Naive B cell (primary cell): ENCODE results near the gene KCNMB2. TPM values are rescaled to one million over a fixed set of nuclear protein-coding genes. Genes with fewer than 3 reads are reported as not detected.

ENCODE experiments used
- ATAC-seq, 2 donors: fragments of 150-1000 bp; cut with Tn5 transposase; 2 replicates each; pipeline ENCODE4 v1.10.0; 2021; ENCODE audit warnings: low read depth in 2 of 2, mild to moderate bottlenecking in 2 of 2, moderate library complexity in 2 of 2
- DNase-seq: peaks from one replicate; pipeline ENCODE4 v3.0.0; 2022
- H3K27ac Mint-ChIP-seq, 6 donors: one replicate each; pipeline ENCODE4 v1.8.0; 2020 to 2022; ENCODE audit warnings: mild to moderate bottlenecking in 6 of 6, mixed read lengths in 6 of 6, moderate library complexity in 5 of 6, inconsistent platforms in 2 of 6
- H3K27me3 Mint-ChIP-seq, 3 donors: one replicate each; pipeline ENCODE4 v1.8.0; 2021 to 2022; ENCODE audit warnings: mixed read lengths in 3 of 3, mild to moderate bottlenecking in 1 of 3
- H3K36me3 Mint-ChIP-seq, 2 donors: one replicate each; pipeline ENCODE4 v1.8.0; 2020 to 2022; ENCODE audit warnings: mixed read lengths in 2 of 2, inconsistent platforms in 1 of 2, mild to moderate bottlenecking in 1 of 2
- H3K4me1 Mint-ChIP-seq, 3 donors: one replicate each; pipeline ENCODE4 v1.8.0; 2020 to 2022; ENCODE audit warnings: mixed read lengths in 3 of 3, inconsistent platforms in 1 of 3, mild to moderate bottlenecking in 1 of 3, moderate library complexity in 1 of 3
- H3K4me3 Mint-ChIP-seq, 8 donors: one replicate each; pipeline ENCODE4 v1.8.0; 2020 to 2022; ENCODE audit warnings: mild to moderate bottlenecking in 8 of 8, mixed read lengths in 8 of 8, moderate library complexity in 8 of 8, inconsistent platforms in 2 of 8
- H3K9me3 Mint-ChIP-seq, 7 donors: one replicate each; pipeline ENCODE4 v1.8.0; 2020 to 2022; ENCODE audit warnings: mixed read lengths in 7 of 7, mild to moderate bottlenecking in 5 of 7, inconsistent platforms in 2 of 7, moderate library complexity in 1 of 7
- polyA plus RNA-seq, 6 donors: library from polyadenylated mRNA; unstranded; fragments of 300-500 nt; fragmentation: Illumina TruSeq; gene quantifications; one replicate each; pipeline ENCODE4 v1.2.3, GENCODE V29; 2021; ENCODE audit warnings: low read depth in 6 of 6

Gene KCNMB2
- polyA plus RNA-seq, 6 donors from 2014 or later, result not detected

DNA sequence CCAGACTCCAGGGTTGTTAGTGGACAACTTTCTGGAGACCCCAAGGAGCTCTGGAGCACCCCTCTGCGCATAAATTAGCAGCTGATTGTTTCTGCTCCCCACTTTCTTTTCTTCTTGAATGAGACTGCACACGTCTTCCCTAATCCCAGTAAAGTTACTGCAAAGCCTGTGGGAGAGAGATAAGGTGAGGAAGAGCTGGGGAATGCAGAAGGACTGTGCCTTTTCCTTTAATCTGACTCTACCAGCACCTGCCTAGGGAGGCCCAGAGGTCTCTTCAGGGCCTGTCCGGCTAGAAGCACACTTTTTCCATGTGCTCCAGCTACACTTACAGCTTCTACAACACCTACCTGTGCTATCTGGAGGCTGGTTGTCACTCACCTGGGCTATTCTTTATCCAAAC lies 143.8 kb downstream of the KCNMB2 start:
- ATAC-seq, result no peak

DNA sequence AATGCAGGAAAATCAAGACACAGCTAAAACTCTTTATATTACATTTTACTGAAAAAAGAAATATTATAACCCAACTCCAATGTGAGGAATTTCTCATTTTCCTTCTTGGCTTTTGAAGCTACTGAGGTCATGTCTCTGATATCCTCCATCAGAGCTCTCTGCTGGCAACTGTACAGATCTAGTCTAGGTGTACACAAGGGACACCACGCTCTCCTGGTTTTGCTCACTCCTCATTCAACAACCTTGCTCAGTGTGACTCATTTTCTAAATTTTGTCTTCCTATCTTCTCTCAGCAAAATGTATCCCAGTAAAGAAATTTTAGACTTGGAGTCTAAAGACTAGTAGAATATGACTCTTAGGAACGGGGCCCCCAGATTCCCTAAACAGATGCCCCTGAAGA lies 144.3 kb downstream of the KCNMB2 start:
- Mint-ChIP-seq H3K4me3 (no peak overlapping the region), H3K4me1 (peaks cover 0 to 7% (median 0%) of the 10 kb centered on the region in 3 donors), H3K36me3 (no peaks in the 10 kb centered on the region), H3K9me3 (peaks cover 3 to 18% (median 5%) of the 10 kb centered on the region in 7 donors), H3K27me3 (no peaks in the 10 kb centered on the region), H3K27ac (no peak overlapping the region)
- ATAC-seq, result no peak
- DNase-seq, result no peak

More for the DNA sequence above, 143.8 kb downstream of the KCNMB2 start:
- DNase-seq, result no peak
- no peaks in the 10 kb centered on the region for H3K27me3 Mint-ChIP-seq
- H3K4me1 Mint-ChIP-seq, result peaks cover 0 to 7% (median 0%) of the 10 kb centered on the region in 3 donors
- no peak overlapping the region for H3K27ac Mint-ChIP-seq
- no peak overlapping the region for H3K4me3 Mint-ChIP-seq
- H3K36me3 Mint-ChIP-seq, result no peaks in the 10 kb centered on the region
- peaks cover 3 to 18% (median 5%) of the 10 kb centered on the region in 7 donors for H3K9me3 Mint-ChIP-seq

DNA sequence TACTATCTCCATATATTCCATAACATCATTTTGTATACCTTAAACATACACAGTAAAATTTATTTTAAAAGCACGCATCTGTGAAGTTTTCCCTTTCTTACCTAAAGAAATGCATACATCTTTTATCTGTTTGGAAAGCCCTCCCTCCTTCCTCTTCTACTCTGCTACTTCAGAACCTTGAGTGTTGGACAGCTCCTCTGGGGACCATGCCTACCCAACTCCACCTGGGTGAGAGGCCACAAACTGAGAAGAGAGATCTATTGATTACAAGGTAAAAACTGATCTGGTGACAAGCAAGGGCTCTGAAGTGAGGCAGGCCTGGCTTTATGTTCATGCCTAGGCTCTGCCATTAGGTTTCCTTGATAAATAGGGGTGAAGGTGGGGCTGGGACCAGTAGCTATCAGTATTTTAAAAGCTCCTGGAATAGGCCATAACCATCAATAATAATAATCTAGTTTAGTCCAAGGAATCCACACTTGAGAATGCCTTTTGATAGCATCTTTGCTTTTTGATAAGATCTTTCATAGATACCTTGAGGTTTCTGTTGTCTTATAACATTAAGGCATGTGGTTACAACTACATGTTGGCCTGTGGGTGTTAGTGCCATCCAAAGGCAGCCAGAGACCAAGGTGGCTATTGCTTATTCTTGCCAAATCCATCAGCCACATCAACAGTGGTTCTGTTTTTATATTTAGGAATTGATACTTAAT lies 148.8 kb downstream of the KCNMB2 start:
- Mint-ChIP-seq H3K4me3 (no peak overlapping the region), H3K27ac (no peak overlapping the region), H3K27me3 (no peaks in the 10 kb centered on the region), H3K36me3 (no peaks in the 10 kb centered on the region), H3K9me3 (peaks cover 3 to 18% (median 5%) of the 10 kb centered on the region in 7 donors), H3K4me1 (peaks cover 0 to 7% (median 0%) of the 10 kb centered on the region in 3 donors)
- ATAC-seq (no peak), DNase-seq (no peak)

DNA sequence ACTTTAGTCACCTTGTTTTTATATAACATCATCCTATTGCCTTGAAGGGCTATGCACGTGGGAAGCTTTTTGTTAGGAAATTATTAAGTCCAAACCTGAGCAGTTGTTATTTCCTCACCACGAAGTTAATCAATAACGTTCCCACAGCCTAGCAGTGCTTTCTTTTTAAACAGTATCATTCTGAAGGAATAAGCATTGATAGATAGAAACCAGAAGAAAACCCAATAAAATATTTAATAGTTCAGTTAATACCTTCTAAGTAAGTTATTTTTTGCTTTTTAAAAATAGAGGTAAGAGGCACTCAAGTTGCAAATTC lies 149.3 kb downstream of the KCNMB2 start:
- Mint-ChIP-seq H3K27ac (no peak overlapping the region), H3K9me3 (peaks cover 3 to 18% (median 5%) of the 10 kb centered on the region in 7 donors), H3K27me3 (no peaks in the 10 kb centered on the region), H3K4me1 (peaks cover 0 to 7% (median 0%) of the 10 kb centered on the region in 3 donors), H3K36me3 (no peaks in the 10 kb centered on the region), H3K4me3 (no peak overlapping the region)
- DNase-seq, result no peak
- ATAC-seq, result no peak

DNA sequence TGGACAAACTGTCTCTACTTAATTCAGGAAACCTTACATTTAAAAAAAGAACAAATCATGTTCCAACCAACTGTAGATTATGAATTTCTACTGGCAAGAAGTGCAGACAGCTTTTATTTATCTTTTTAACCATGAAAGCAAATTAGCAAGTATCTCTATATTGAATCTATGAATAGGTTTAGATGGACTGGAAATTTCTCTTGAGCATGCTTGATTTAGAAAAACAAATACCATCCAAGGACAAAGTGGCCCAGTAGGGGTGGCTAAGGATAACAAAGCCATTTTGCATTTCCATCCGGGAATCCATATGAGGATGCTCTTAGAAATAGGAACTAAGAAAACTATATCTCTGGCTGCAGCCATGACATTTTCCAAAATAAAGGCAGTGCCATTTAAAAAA lies 150.6 kb downstream of the KCNMB2 start:
- Mint-ChIP-seq H3K27me3 (no peaks in the 10 kb centered on the region), H3K4me3 (no peak overlapping the region), H3K9me3 (peaks cover 2 to 24% (median 4%) of the 10 kb centered on the region in 7 donors), H3K27ac (no peak overlapping the region), H3K36me3 (no peaks in the 10 kb centered on the region), H3K4me1 (peaks cover 0 to 7% (median 0%) of the 10 kb centered on the region in 3 donors)
- DNase-seq (no peak), ATAC-seq (no peak)

DNA sequence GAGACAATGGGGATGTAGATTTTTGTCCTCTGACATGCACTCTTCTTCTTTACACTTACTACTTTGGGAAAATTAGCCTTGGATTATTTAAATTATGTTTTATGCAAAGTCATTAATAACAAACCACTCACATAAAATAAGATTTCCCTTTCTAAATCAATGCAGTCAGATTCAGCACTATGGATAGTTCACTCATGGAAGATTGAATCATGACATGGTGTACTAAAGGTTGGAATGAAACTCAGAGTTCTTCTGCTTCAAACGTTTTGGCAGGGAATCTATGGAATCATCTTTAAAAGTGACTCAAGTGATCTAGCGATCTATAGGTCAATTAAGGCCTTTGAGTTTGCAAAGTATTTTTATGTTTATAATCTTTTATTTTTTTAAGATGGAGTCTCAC lies 154.3 kb downstream of the KCNMB2 start:
- Mint-ChIP-seq H3K4me3 (no peak overlapping the region), H3K27me3 (no peaks in the 10 kb centered on the region), H3K4me1 (no peaks in the 10 kb centered on the region), H3K36me3 (no peaks in the 10 kb centered on the region), H3K9me3 (peaks cover 5 to 38% (median 14%) of the 10 kb centered on the region in 7 donors), H3K27ac (no peak overlapping the region)
- ATAC-seq (no peak), DNase-seq (no peak)

DNA sequence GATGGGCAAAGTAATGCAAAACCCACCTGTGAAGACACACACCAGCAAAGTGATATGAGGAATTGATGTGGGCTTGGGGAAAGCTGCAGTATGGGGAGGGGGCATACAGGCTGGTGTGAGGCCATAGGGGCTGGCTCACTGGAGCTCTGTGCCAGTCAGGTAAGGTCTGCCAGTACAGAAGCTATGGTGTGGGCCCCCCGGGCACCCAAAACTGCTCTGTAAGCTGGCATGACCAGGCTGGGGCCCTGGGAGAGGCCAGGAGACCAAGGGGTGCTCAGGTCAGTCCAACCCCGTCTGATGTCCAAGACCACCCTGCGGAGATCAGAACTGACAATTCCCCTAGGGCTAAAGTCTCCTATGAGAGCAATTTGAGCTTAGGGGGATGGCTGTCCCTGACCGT lies 163.1 kb downstream of the KCNMB2 start:
- no peak for DNase-seq
- Mint-ChIP-seq H3K36me3 (peaks cover 0 to 8% of the 10 kb centered on the region in 2 donors), H3K4me3 (peak overlapping the region in 1 of 8 donors; percentile 47), H3K27me3 (no peaks in the 10 kb centered on the region), H3K9me3 (peaks cover 14 to 44% (median 26%) of the 10 kb centered on the region in 7 donors), H3K27ac (no peak overlapping the region), H3K4me1 (no peaks in the 10 kb centered on the region)
- no peak for ATAC-seq

DNA sequence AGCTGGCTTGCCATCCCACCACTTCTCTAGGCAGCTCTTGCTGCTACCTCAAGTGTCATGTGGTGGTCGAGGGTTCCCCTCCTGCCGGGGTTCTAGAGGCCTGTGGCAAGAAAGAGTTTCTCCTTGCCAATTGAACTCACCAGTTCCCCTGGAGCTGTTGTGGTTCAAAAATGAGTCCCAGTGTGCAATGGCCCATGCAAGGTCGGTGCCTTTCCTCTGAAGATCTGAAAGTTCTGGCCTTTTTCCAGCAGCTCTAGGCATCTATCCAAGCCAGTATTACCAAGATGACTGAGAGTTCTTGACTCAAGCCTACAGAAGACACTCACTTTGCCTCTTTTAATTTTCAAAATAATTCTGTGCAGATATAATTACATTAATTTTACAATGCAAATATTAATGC lies 163.6 kb downstream of the KCNMB2 start:
- H3K9me3 Mint-ChIP-seq, result peaks cover 14 to 40% (median 26%) of the 10 kb centered on the region in 7 donors

DNA sequence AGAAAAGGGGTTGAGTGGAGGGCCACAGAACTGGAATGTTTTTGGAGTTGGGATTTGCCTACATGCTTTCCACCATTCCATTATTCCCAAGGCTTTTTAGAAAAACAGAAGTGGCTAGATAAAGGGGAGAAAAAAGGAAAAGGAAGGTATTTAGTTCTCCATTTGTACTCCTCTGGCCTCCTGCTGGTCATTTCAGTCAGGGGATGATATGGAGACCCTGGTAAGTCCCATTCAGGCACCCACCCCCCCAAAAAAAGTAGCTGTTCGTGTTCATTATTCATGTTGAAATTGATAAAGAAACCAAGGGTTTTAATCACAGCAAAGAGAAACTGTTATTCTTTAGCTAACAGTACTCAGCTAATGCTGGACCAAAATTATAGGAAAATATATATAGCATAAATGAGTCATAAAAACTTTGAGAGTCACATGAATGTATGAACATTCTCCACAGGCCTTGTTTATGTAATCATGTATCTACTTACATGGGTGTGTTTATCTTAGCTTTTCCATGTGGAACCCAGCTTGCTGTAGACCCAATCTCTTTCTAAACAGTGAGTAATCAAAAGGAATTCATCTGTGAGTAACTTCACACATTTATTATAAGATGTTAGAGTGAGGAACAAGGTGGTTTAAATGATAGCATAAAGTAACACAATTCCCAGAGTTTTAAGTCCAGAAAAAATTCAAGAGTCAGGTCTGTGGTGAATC lies 167.2 kb downstream of the KCNMB2 start:
- H3K9me3 Mint-ChIP-seq, result peaks cover under 1 to 10% (median under 1%) of the 10 kb centered on the region in 7 donors
- DNase-seq, result no peak
- peaks cover 0 to 6% (median 0%) of the 10 kb centered on the region in 3 donors for H3K4me1 Mint-ChIP-seq
- no peak for ATAC-seq
- no peak overlapping the region for H3K4me3 Mint-ChIP-seq
- no peaks in the 10 kb centered on the region for H3K27me3 Mint-ChIP-seq
- peaks cover 0 to 1% of the 10 kb centered on the region in 2 donors for H3K36me3 Mint-ChIP-seq
- no peak overlapping the region for H3K27ac Mint-ChIP-seq

More for the DNA sequence above, 163.6 kb downstream of the KCNMB2 start:
- DNase-seq (no peak), ATAC-seq (no peak)
- no peaks in the 10 kb centered on the region for H3K4me1 Mint-ChIP-seq
- H3K4me3 Mint-ChIP-seq, result no peak overlapping the region
- no peak overlapping the region for H3K27ac Mint-ChIP-seq
- H3K36me3 Mint-ChIP-seq, result peaks cover 0 to 8% of the 10 kb centered on the region in 2 donors
- no peaks in the 10 kb centered on the region for H3K27me3 Mint-ChIP-seq

DNA sequence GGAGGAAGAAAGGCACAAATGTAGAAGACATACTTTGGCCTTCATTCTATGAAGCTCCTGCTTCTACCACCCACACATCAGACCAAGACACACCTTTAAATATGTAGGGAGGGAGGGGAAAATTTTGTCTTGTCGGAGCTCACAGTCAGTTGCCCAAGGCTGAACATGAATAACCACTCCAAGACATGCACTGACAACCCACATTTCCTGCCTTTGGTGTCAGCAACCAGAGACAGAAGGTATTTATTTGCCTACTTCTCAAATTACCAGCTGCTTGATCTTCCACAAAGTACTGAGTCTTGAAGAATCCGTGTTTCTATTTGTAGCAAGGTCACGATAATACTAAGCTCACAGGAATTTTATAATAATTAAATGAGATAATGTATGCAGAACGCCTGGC lies 169.7 kb downstream of the KCNMB2 start:
- H3K27ac Mint-ChIP-seq, result no peak overlapping the region
- DNase-seq, result no peak
- H3K27me3 Mint-ChIP-seq, result no peaks in the 10 kb centered on the region
- peaks cover 0 to 4% (median 0%) of the 10 kb centered on the region in 7 donors for H3K9me3 Mint-ChIP-seq
- peaks cover 0 to 6% (median 0%) of the 10 kb centered on the region in 3 donors for H3K4me1 Mint-ChIP-seq
- no peak overlapping the region for H3K4me3 Mint-ChIP-seq
- no peak for ATAC-seq
- no peaks in the 10 kb centered on the region for H3K36me3 Mint-ChIP-seq

DNA sequence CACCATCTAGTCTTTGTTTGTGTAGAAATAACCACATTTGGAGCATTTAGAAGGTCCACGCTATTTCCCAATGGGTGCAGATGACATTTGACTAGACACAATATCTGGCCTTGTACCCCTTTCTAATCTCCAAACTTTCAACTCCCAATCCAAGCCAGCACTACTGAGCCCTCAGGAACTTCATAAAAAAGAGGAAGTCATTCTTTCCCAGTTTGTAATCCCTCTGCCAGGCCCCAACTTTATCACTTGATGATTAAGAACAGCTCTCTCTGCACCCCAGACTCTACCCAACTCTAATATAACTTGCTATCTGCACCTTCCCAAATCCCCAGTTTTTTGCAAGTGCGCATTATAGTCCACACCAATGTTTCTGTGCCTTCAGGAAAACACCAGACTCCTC lies 170.2 kb downstream of the KCNMB2 start:
- peaks cover 0 to 4% (median 0%) of the 10 kb centered on the region in 7 donors for H3K9me3 Mint-ChIP-seq
- peak overlapping the region in 1 of 6 donors; percentile 3 for H3K27ac Mint-ChIP-seq
- H3K4me1 Mint-ChIP-seq, result peaks cover 0 to 6% (median 0%) of the 10 kb centered on the region in 3 donors
- H3K27me3 Mint-ChIP-seq, result no peaks in the 10 kb centered on the region
- ATAC-seq, result no peak
- H3K4me3 Mint-ChIP-seq, result no peak overlapping the region
- H3K36me3 Mint-ChIP-seq, result no peaks in the 10 kb centered on the region
- no peak for DNase-seq

DNA sequence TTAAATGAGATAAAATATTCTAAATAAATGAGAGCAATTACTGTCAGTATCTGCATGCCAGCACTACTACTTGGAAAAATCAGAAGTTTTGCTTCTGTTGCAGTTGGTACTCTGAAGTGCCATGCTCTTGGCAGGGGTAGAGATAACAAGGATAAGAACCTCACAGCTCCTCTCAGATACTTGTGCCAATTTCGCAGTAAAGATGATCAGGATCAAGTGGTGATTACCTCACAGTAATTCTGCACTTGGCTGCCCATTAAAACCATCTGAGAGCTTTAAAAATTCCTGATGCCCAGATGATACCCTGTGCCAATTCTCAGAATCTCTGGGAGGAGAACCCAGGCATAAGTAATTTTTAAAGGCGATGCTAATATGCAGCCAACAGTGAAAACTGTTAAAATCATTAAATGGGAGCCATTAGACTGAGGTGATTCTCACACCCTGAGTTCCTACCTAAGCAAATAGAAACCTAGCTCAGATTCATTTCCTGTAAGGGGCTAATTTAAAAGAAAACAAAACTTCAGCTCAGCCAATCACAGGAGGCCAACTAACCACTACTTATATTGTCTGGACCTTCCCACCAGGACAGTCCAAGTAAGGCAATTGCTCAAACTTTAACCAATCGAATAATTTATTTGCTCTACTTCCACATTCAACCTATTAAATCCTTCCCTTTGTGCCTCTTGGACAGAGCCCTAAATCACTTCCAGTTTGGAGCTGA lies 171.2 kb downstream of the KCNMB2 start:
- Mint-ChIP-seq H3K4me1 (peaks cover 0 to 6% (median 0%) of the 10 kb centered on the region in 3 donors), H3K27me3 (no peaks in the 10 kb centered on the region), H3K4me3 (no peak overlapping the region), H3K9me3 (peaks cover 0 to 2% (median 0%) of the 10 kb centered on the region in 7 donors), H3K36me3 (no peaks in the 10 kb centered on the region), H3K27ac (no peak overlapping the region)
- ATAC-seq (no peak), DNase-seq (no peak)

DNA sequence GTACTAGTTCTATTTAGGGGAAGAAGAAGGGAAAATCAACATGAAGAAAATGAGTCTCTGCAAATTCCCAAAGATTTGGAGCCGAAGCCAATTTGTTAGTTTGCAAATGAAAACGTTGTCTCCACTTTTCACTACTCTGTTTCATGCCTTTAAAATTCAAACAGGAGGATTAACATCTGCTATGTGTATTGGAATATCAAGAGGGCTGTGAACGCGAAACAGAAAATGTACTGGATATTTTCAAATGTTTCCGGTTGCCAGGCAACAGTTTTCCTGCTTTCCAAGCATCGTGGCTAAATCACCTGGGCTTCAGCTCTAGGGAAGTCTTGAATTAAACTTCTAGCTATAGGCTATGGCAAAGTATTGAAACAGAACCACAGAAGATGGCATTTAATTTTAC lies 172.8 kb downstream of the KCNMB2 start:
- Mint-ChIP-seq H3K4me1 (peaks cover 0 to 6% (median 0%) of the 10 kb centered on the region in 3 donors), H3K9me3 (peaks cover 0 to 2% (median 0%) of the 10 kb centered on the region in 7 donors), H3K36me3 (no peaks in the 10 kb centered on the region), H3K27ac (no peak overlapping the region), H3K4me3 (no peak overlapping the region), H3K27me3 (no peaks in the 10 kb centered on the region)
- DNase-seq (no peak), ATAC-seq (no peak)
